Measurements from ENCODE around the gene CALCOCO2. TPM values are rescaled to one million over a fixed set of nuclear protein-coding genes. Genes with fewer than 3 reads are reported as not detected.

Gene CALCOCO2
- total RNA-seq, 1 donor from 2014 or later: 45.1 TPM

GRCh38 chr17:48904428-48904827 is 73.6 kb downstream of the CALCOCO2 start:
- no peak for TF ChIP-seq CTCF (IDR thresholded peaks at IDR 0.05; ENCODE audit: insufficient read depth, low read length, poor library complexity, severe bottlenecking)
- Histone ChIP-seq H3K4me3 (ENCODE audit: low read depth, low read length) (no peak overlapping the region), H3K36me3 (ENCODE audit: control insufficient read depth, insufficient read depth, low read length) (no peaks in the 10 kb centered on the region), H3K27me3 (ENCODE audit: control insufficient read depth, insufficient read depth, low read length) (no peaks in the 10 kb centered on the region)
- DNase-seq (ENCODE audit: low read depth): no peak

- Histone ChIP-seq H3K4me3 (ENCODE audit: low read depth, low read length) (no peak overlapping the region), H3K27me3 (ENCODE audit: control insufficient read depth, insufficient read depth, low read length) (no peaks in the 10 kb centered on the region), H3K36me3 (ENCODE audit: control insufficient read depth, insufficient read depth, low read length) (peaks cover 2% of the 10 kb centered on the region)
- TF ChIP-seq CTCF (IDR thresholded peaks at IDR 0.05; ENCODE audit: insufficient read depth, low read length, poor library complexity, severe bottlenecking): no peak
- DNase-seq (ENCODE audit: low read depth): no peak
These were observed 75.2 kb downstream of the CALCOCO2 start for GRCh38 chr17:48905987-48906515.

- peaks cover 2% of the 10 kb centered on the region for H3K36me3 ChIP-seq (ENCODE audit: control insufficient read depth, insufficient read depth, low read length)
- H3K4me3 ChIP-seq (ENCODE audit: low read depth, low read length): peak overlapping the region; percentile 93
- H3K27me3 ChIP-seq (ENCODE audit: control insufficient read depth, insufficient read depth, low read length): no peaks in the 10 kb centered on the region
- DNase-seq (ENCODE audit: low read depth): peak; percentile 19
- no peak for TF ChIP-seq CTCF (IDR thresholded peaks at IDR 0.05; ENCODE audit: insufficient read depth, low read length, poor library complexity, severe bottlenecking)
These were observed 76.8 kb downstream of the CALCOCO2 start for GRCh38 chr17:48907713-48908046.

GRCh38 chr17:48908047-48908843 is 77.4 kb downstream of the CALCOCO2 start, which contains the start of gene UBE2Z:
TSS of gene UBE2Z (plus strand) at chr17:48908407. CDS start at chr17:48908504, 97 bp downstream.
- peak within 1 kb of the TSS; percentile 93 for H3K4me3 ChIP-seq (ENCODE audit: low read depth, low read length)
- peak; percentile 70 for DNase-seq (ENCODE audit: low read depth)
- peak; percentile 32 for TF ChIP-seq CTCF (IDR thresholded peaks at IDR 0.05; ENCODE audit: insufficient read depth, low read length, poor library complexity, severe bottlenecking)
- peaks cover 3% of the 10 kb centered on the region for H3K36me3 ChIP-seq (ENCODE audit: control insufficient read depth, insufficient read depth, low read length)
- no peaks in the 10 kb centered on the region for H3K27me3 ChIP-seq (ENCODE audit: control insufficient read depth, insufficient read depth, low read length)

- peak overlapping the region; percentile 93 for H3K4me3 ChIP-seq (ENCODE audit: low read depth, low read length)
- no peak for TF ChIP-seq CTCF (IDR thresholded peaks at IDR 0.05; ENCODE audit: insufficient read depth, low read length, poor library complexity, severe bottlenecking)
- H3K36me3 ChIP-seq (ENCODE audit: control insufficient read depth, insufficient read depth, low read length): peaks cover 3% of the 10 kb centered on the region
- no peaks in the 10 kb centered on the region for H3K27me3 ChIP-seq (ENCODE audit: control insufficient read depth, insufficient read depth, low read length)
- DNase-seq (ENCODE audit: low read depth): peak; percentile 41
These were observed 78.1 kb downstream of the CALCOCO2 start for GRCh38 chr17:48908853-48909394.
